Articular chondrocyte of knee joint (primary cell): Measurements from ENCODE around the gene ZNF527. TPM values are rescaled to one million over a fixed set of nuclear protein-coding genes. Genes with fewer than 3 reads are reported as not detected.

Experiments used
- total RNA-seq: library from RNA; depleted of rRNA; stranded (reverse); fragments of >200 nt; gene quantifications from 2 replicates; pipeline ENCODE4 v1.2.3, GENCODE V29; 2012

ZNF527 gene
- total RNA-seq, result 7.3 and 10.2 TPM in 2 replicates

GRCh38 chr19:37370880-37371661, at the start of gene ZNF527:
TSS of gene ZNF527 (plus strand) at chr19:37371099. CDS start at chr19:37374199, 3,100 bp downstream.

Other genes starting within 250 kb of the ZNF527 start
- 6.7 and 10.6 TPM in 2 replicates for gene ZNF585A, start 198.4 kb upstream of the ZNF527 start, total RNA-seq
- 20.9 and 26.6 TPM in 2 replicates for gene ZNF585B, start 160.6 kb upstream of the ZNF527 start, total RNA-seq
- gene ZNF383, start 152.9 kb upstream of the ZNF527 start, total RNA-seq, result 8.4 and 11.1 TPM in 2 replicates
- 7.6 and 8.6 TPM in 2 replicates for gene ZNF569, start 96.3 kb downstream of the ZNF527 start, total RNA-seq
- 12.3 and 14.3 TPM in 2 replicates for gene ZNF570, start 98.3 kb downstream of the ZNF527 start, total RNA-seq
- gene ZNF793, start 135.8 kb downstream of the ZNF527 start, total RNA-seq, result 4.7 and 6.3 TPM in 2 replicates
- 5.2 and 5.6 TPM in 2 replicates for gene ZNF571, start 223.7 kb downstream of the ZNF527 start, total RNA-seq
- 1.2 and 1.4 TPM in 2 replicates for gene ZNF540, start 223.8 kb downstream of the ZNF527 start, total RNA-seq